NB4 (cell line): ENCODE results near the gene RAMAC.

Source experiments
- CTCF ChIP-seq: IDR thresholded peaks from one replicate; pipeline ENCODE4 v1.5.1; 2012; ENCODE audit warnings: low read depth, low read length
- MAX ChIP-seq: IDR thresholded peaks from 2 replicates; pipeline ENCODE4 v1.6.1; 2011; ENCODE audit warnings: low read depth, low read length
- POLR2A ChIP-seq: IDR thresholded peaks from 2 replicates; pipeline ENCODE4 v1.6.1; 2011; ENCODE audit warnings: mild to moderate bottlenecking; ENCODE audit not compliant: insufficient read length; ENCODE audit errors: extremely low read depth

GRCh38 chr15:83018436-83018835 is 32.4 kb downstream of the RAMAC start:
- TF ChIP-seq CTCF (no peak), MAX (no peak), POLR2A (no peak)
